IMR-90 (cell line): ENCODE measurements around the gene USP47. TPM values are rescaled to one million over a fixed set of nuclear protein-coding genes. Genes with fewer than 3 reads are reported as not detected.
A peak's percentile ranks its signal among the peaks of the same experiment; 100 is the strongest.

Source experiments
- ATAC-seq: fragments of 200-7000 bp; cut with Tn5 transposase; 2 replicates; pipeline ENCODE4 v1.9.1; 2020; ENCODE audit warnings: low read depth, mild to moderate bottlenecking, moderate library complexity
- BruUV-seq: library from RNA; stranded (reverse); fragments of 400-500 nt; replicated peaks from 2 replicates; lab custom pipeline; 2021; lab: Mats Ljungman, UMichigan
- CTCF ChIA-PET: fragments of 300-600 bp; formaldehyde crosslinking; extraction: SDS; loops from one replicate; lab custom pipeline; 2021; ENCODE audit warnings: antibody characterized with exemption; lab: Yijun Ruan, JAX
- POLR2A ChIA-PET: fragments of 300-600 bp; sonication (Branson Sonifier 250); formaldehyde crosslinking; loops from one replicate; lab custom pipeline; 2022; ENCODE audit warnings: antibody characterized with exemption; ENCODE audit not compliant: unreplicated experiment; lab: Charles Lee
- DNase-seq: peaks from one replicate; pipeline ENCODE4 v3.0.0; 2013
- H2AFZ ChIP-seq: replicated peaks from 2 replicates; pipeline ENCODE3; 2013; ENCODE audit warnings: low read length, mild to moderate bottlenecking; ENCODE audit not compliant: poor library complexity
- H2AK5ac ChIP-seq: 2 replicates; pipeline ENCODE4 v1.6.1; 2013; ENCODE audit warnings: low read depth, low read length, inconsistent platforms
- H2AK9ac ChIP-seq: replicated peaks from 2 replicates; pipeline ENCODE3; 2013; ENCODE audit warnings: mild to moderate bottlenecking, low read depth, low read length, moderate library complexity; ENCODE audit not compliant: poor library complexity
- H2BK120ac ChIP-seq: 2 replicates; pipeline ENCODE4 v1.6.1; 2013; ENCODE audit warnings: low read depth, low read length, inconsistent platforms
- H2BK15ac ChIP-seq: 3 replicates; pipeline ENCODE4 v1.6.1; 2013; ENCODE audit warnings: low read depth, low read length, inconsistent platforms
- H2BK20ac ChIP-seq: 2 replicates; pipeline ENCODE4 v1.6.1; 2013; ENCODE audit warnings: low read depth, mild to moderate bottlenecking, inconsistent platforms, low read length, moderate library complexity
- H2BK5ac ChIP-seq: 2 replicates; pipeline ENCODE4 v1.6.1; 2013; ENCODE audit warnings: mild to moderate bottlenecking, low read depth, low read length, inconsistent platforms; ENCODE audit not compliant: poor library complexity, severe bottlenecking
- H3K14ac ChIP-seq: replicated peaks from 2 replicates; pipeline ENCODE4 v1.6.1; 2013; ENCODE audit warnings: low read depth, low read length, inconsistent platforms
- H3K18ac ChIP-seq: 2 replicates; pipeline ENCODE4 v1.6.1; 2013; ENCODE audit warnings: low read depth, low read length, control low read depth
- H3K23ac ChIP-seq: 2 replicates; pipeline ENCODE4 v1.6.1; 2013; ENCODE audit warnings: low read depth, low read length, inconsistent platforms
- H3K27ac ChIP-seq: 2 replicates; pipeline ENCODE4 v1.5.1; 2013; ENCODE audit warnings: mild to moderate bottlenecking, control low read depth, low read length; ENCODE audit not compliant: insufficient read depth
- H3K27me3 ChIP-seq: 2 replicates; pipeline ENCODE4 v1.6.1; 2013; ENCODE audit warnings: low read length; ENCODE audit not compliant: control insufficient read depth, insufficient read depth
- H3K36me3 ChIP-seq: 2 replicates; pipeline ENCODE4 v1.6.1; 2013; ENCODE audit warnings: low read length, mixed read lengths; ENCODE audit not compliant: control insufficient read depth, insufficient read depth
- H3K4ac ChIP-seq: 2 replicates; pipeline ENCODE4 v1.6.1; 2013; ENCODE audit warnings: low read depth, low read length, inconsistent platforms
- H3K4me1 ChIP-seq: 2 replicates; pipeline ENCODE4 v1.6.1; 2013; ENCODE audit warnings: low read length, mixed read lengths; ENCODE audit not compliant: control insufficient read depth, insufficient read depth
- H3K4me2 ChIP-seq: 2 replicates; pipeline ENCODE4 v1.6.1; 2013; ENCODE audit warnings: low read depth, mild to moderate bottlenecking, control low read depth, low read length, moderate library complexity
- H3K4me3 ChIP-seq: 2 replicates; pipeline ENCODE4 v1.5.1; 2013; ENCODE audit warnings: low read depth, mild to moderate bottlenecking, control low read depth, low read length, moderate library complexity; ENCODE audit not compliant: insufficient read depth
- H3K56ac ChIP-seq: 2 replicates; pipeline ENCODE4 v1.6.1; 2013; ENCODE audit warnings: low read length, inconsistent platforms; ENCODE audit not compliant: insufficient read depth; ENCODE audit errors: extremely low read depth
- H3K79me1 ChIP-seq, 2 experiments: 2 replicates each; pipeline ENCODE4 v1.6.1; 2013; ENCODE audit warnings: low read length in 2 of 2, inconsistent platforms in 1 of 2, low read depth in 1 of 2
- H3K9ac ChIP-seq: 2 replicates; pipeline ENCODE4 v1.6.1; 2013; ENCODE audit warnings: low read depth, low read length, control low read depth
- H3K9me1 ChIP-seq: 2 replicates; pipeline ENCODE4 v1.6.1; 2013; ENCODE audit warnings: low read length, inconsistent platforms; ENCODE audit not compliant: insufficient read depth
- H3K9me3 ChIP-seq: 2 replicates; pipeline ENCODE4 v1.6.1; 2013; ENCODE audit warnings: low read length; ENCODE audit not compliant: control insufficient read depth, insufficient read depth
- H4K20me1 ChIP-seq: 2 replicates; pipeline ENCODE4 v1.6.1; 2013; ENCODE audit warnings: low read length, inconsistent platforms; ENCODE audit not compliant: insufficient read depth
- H4K5ac ChIP-seq: 2 replicates; pipeline ENCODE4 v1.6.1; 2013; ENCODE audit warnings: mild to moderate bottlenecking, low read depth, low read length, control low read depth
- H4K8ac ChIP-seq, 2 experiments: 2 replicates each; pipeline ENCODE4 v1.6.1; 2013; ENCODE audit warnings: low read depth in 2 of 2, low read length in 2 of 2, control low read depth in 1 of 2, inconsistent platforms in 1 of 2
- H4K91ac ChIP-seq: 2 replicates; pipeline ENCODE4 v1.6.1; 2013; ENCODE audit warnings: low read depth, low read length, inconsistent platforms; ENCODE audit not compliant: insufficient read depth
- RCOR1 ChIP-seq: IDR thresholded peaks from 2 replicates; pipeline ENCODE4 v1.6.1; 2012; ENCODE audit warnings: mild to moderate bottlenecking, low read length, improper control_type of control experiment; ENCODE audit not compliant: insufficient replicate concordance
- WGBS, 2 experiments: methylation state at CpG; one replicate each; pipeline versions ENCODE4 v1.1.5 to v1.1.7; 2013; ENCODE audit warnings: missing lambda C conversion rate in 2 of 2; ENCODE audit not compliant: insufficient read length in 1 of 2; ENCODE audit errors: extremely low coverage in 2 of 2; 5-methylcytosine and 5-hydroxymethylcytosine counted together
- dilution Hi-C: fragments of 300-500 bp; cut with HindIII; formaldehyde crosslinking; loops from one replicate; pipeline ENCODE4 v1.14.3; 2018; ENCODE audit warnings: low sequenced_read_pairs; ENCODE audit not compliant: unreplicated experiment
- in situ Hi-C: fragments of 300-500 bp; cut with MboI; formaldehyde crosslinking; loops from 3 replicates; pipeline ENCODE4 v1.14.3; 2019; ENCODE audit warnings: low sequenced_read_pairs, inconsistent platforms, mixed read lengths
- intact Hi-C: fragments of 100-400 bp; cut with micrococcal nuclease; formaldehyde crosslinking; loops from 2 replicates; pipeline ENCODE4 v1.10.0; 2022
- polyA plus RNA-seq, 3 experiments: library from polyadenylated mRNA; depleted of rRNA; stranded (reverse); fragments of >200 nt; gene quantifications; 2 replicates each; pipeline ENCODE4 v1.2.3, GENCODE V29; 2012; ENCODE audit warnings: low replicate concordance in 1 of 3
- total RNA-seq: library from RNA; depleted of rRNA; stranded (reverse); fragments of >200 nt; gene quantifications from 2 replicates; pipeline ENCODE4 v1.2.3, GENCODE V29; 2012

USP47 gene
- total and polyA plus RNA-seq, 2 of the 4 experiments (the other 2 are of a cell fraction), result 15.0 to 110 TPM

DNA sequence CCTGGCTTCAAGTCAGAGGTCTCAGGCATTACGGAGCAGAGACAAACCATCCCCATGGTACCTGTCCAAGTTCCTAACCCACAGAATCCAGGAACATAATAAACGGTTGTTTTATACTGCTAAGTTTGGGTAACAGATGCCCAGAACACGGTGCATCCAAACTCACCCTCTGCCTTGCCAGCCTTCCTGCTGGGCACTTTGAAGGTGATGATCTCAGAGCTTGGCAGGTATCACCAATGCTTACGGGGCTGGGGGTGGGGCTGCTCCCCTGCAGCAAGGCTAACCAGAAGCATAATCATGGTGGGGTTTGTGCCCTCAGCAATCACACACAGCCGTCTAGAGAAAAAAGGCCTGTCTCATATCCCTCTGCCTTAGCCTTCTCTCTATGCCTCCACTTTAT is 139.6 kb downstream of the USP47 start:
- Histone ChIP-seq H2BK15ac (peak overlapping the region; percentile 81; the same call in 2 of the 3 replicates), H3K14ac (peak overlapping the region; percentile 91; the same call in 1 of the 2 replicates), H2AK5ac (peak overlapping the region; percentile 87), H2BK20ac (peak overlapping the region; percentile 29; the same call in 1 of the 2 replicates), H3K27me3 (no peaks in the 10 kb centered on the region), H4K91ac (no peak overlapping the region), H4K8ac (peak overlapping the region in 1 of 2 experiments; percentile 75; a peak in 1 of 4 replicates), H4K5ac (no peak overlapping the region), H3K4me3 (no peak overlapping the region), H4K20me1 (no peaks in the 10 kb centered on the region), H2AK9ac (peak overlapping the region; percentile 57), H3K18ac (no peak overlapping the region), H3K9me1 (peaks cover 56% of the 10 kb centered on the region), H3K23ac (0 out of 2 replicates have a peak overlapping the region, but pooled peaks have one; percentile 23), H3K4me1 (peaks cover 56% of the 10 kb centered on the region), H2AFZ (no peak overlapping the region), H3K56ac (no peak overlapping the region), H3K79me1 (peaks cover 40 to 91% of the 10 kb centered on the region in 2 experiments), H3K4ac (peak overlapping the region; percentile 99), H2BK120ac (peak overlapping the region; percentile 93; the same call in 1 of the 2 replicates), H2BK5ac (peak overlapping the region; percentile 82), H3K9me3 (no peaks in the 10 kb centered on the region; the same call in 1 of the 2 replicates), H3K4me2 (no peak overlapping the region), H3K36me3 (peaks cover 11% of the 10 kb centered on the region), H3K9ac (no peak overlapping the region), H3K27ac (peak overlapping the region; percentile 18; the same call in 1 of the 2 replicates)
- 90% methylated on average over 2 of the region's 5 CpGs; no CpG with 5 or more reads in 1 of the 2 experiments for WGBS, 2 experiments
- TF ChIP-seq RCOR1, result no peak
- DNase-seq (no peak), ATAC-seq (no peak)
- POLR2A ChIA-PET, result interaction anchor here (0.5 kb wide), 1 partner anchor 10 kb away, joined by 3 read pairs; no protein-coding TSS in a partner anchor
- in situ Hi-C loops, result no loop called here
- dilution Hi-C loops, result no loop called here
- BruUV-seq, result no TSS peak
- CTCF ChIA-PET, result no interaction called here
- intact Hi-C loops, result no loop called here
